ENCODE measurements around the gene MYCBPAP.

Gene MYCBPAP

DNA sequence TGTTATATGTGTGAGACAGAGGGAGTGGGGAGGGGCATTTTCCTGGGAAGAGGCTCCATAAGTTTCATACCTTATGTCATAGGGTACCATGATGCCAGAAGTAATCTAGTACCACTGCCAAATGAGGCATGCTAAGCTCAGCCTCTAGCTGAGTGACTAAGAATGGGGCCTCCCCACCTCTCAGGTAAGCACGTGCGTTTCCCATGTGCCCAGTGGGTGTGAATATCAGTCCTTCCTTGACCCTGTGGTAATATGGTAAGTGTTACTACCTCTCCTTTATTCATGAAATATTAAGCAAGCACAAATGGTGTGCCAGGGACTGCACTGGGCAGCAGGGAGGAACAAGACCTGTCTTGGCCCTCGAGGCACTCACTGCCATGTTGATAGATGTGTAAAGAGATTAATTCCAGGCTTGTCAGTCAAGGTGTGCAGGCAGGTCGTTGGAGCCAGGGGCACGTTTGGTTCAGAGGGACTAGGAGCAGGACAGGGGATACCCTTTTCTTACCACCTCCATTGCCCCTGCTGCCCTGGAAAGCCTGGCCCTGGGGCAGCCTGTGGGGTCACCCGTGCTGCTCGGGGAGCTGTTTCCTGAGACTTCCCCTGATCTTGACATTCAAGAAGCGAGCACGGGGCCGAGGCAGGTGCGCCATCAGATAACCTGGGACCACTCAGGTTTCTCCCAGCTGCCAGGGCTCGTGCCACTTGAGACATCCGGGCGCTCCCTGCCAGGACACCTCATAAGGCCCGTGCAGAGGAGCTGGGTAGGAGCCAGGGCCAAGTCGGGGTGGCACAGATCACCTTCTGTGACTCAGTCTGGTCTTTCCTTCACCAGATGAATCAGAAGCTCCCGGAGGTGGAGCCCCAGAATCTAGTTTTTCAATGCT, 20.8 kb upstream of the MYCBPAP start:
- no peak for DNase-seq

DNA sequence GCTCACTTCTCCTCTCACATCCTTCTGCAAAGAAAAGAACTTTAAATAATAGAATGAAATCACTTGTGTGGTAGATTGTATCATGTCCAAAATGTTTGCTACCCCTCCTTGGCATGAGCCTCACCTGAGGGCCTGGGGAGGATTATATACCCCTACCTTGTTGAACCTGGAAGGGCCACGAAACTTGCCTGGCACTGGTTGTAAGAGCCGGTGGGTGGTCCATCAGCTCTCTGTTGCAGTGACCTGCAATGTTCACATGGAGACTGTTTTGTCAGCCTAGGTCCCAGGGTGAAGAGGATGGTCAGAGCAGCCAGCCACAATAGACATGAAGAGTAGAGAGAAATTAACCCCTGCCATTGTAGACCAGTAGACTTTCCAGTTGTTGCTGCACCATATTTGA, 19.4 kb upstream of the MYCBPAP start:
- no peak for DNase-seq

DNA sequence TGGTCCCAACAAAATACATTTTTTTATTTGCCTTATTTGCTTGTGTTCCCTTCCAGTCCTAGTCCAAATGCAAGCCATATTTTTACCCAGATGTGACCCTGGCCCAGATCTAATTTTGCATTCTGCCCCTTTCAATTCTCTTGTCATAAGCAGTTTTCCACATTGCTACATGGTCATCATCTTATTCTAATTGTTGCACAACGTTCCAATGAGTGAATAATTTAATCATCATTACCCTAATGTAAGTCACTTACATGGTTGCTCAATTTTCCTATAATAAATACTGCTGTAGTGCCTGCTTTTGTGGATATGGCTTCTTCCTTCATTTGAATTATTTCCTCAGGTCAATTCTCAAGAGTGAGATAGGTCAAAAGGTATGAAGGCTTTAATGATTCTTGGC, 16.7 kb upstream of the MYCBPAP start:
- DNase-seq, result no peak

DNA sequence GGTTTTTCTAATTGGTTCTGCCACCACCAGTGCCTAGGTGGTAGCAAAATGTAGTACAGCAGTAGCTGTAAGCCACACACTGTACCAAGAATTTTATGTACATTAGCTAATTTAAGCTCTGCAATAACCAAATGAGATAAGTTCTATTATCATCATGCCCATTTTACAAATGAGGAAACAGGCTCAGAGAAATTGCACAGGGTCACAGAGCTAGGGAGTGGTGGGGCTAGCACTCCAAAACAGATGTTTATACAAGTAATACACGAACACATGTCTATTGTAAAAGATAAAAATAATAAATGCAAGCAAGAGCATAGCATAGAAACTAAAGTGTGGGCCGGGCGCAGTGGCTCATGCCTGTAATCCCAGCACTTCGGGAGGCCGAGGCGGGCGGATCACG, 16.0 kb upstream of the MYCBPAP start:
- no peak for DNase-seq

DNA sequence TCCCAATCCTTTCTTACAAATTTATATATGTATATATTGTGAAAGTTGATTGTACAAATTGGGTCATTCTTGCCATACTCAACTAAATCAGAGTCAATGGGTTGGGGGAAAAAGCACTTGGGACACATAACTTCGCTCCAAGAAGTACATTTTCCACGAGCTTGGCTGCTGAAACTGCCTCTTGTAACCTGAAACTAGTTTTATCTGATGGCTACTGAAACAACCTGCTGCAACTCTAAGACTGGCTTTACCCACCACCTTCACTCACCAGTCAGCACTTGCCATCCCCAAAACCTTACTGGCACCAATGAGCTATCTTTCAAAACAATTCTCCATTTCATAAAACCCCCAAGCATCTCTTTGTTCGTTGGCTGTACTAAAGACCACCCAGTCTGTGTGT, 14.5 kb upstream of the MYCBPAP start:
- DNase-seq, result no peak

DNA sequence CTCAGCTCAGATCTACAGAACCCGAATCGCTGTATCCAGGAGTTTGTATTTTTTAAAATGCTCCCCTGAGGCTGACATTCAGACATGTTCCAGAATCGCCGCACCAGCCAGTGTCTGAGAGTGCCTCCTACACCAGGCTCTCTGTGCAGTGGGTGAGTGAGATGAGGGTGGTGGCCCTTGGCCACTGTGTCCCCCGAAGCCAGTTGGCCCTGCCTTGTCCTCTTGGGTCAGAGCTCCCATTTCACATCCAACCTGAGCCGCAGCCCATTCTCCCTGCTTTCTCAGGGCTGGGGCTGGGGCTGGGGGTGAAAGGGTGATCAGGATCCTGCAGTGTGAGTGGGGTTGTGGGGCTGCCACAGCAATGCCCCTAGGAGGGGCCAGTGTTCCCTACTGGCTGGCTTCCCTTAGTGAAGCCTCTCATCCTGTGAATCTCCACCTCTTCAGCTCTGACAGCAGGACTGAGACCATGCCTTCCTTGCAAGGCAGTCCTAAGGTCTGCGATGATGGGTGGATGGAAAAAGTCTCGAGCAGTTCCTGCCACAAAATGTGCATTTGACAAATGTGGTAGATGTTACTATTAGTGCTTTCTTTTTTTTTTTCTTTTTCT, 12.9 kb upstream of the MYCBPAP start:
- no peak for DNase-seq

DNA sequence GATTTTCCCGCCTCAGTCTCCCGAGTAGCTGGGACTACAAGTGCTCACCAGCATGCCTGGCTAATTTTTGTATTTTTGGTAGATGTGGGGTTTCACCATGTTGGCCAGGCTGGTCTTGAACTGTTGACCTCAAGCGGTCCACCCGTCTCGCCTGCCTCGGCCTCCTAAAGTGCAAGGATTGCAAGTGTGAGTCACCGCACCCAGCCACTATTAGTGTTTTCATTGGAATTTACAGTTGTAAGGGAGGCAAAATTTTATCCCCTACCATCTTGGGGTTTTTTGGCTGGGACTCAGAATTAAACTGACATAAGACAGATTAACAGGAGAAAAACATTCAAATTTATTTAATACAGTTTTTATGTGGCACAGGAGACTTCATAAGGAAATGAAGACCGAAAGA, 12.3 kb upstream of the MYCBPAP start:
- no peak for DNase-seq

DNA sequence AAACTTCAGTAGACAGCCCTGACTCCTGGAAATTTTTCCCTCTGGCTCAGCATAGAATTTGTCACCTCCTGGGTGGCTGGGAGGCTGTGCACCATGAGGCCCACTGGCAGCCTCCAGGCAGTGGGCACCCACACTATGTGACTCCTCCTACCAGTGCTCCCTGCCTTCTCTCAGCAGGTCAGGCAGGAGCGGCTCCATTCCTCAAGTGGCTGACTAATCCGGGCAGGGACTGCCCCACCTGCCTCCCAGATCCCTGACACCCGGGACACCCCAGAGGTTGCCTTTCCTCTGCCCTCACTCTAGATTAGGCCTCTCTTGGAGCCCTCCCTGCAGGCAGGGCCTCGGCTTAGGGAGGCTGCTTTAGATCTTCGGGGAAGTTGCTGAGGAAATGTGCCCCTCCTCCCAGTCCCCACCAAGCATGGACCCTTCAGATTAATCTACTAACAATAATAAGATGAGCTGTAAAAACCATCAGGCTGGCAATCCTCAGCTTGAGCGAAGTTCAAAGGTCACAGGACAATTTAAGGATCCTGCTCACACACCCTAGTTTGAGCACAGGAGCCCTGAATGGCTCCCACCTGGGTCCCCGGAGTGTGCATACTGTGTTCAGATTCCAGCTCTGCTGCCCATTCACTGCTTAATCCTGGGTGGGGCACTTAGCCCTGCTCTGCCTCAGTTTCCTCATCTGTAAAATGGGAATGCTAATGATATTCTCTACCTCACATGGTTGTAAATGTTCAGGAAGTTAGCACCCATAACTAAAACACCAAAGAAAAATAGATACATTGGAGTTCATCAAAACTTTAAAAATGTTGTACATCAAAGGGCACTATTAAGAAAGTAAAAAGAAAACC, 10.0 kb upstream of the MYCBPAP start:
- DNase-seq, result no peak

DNA sequence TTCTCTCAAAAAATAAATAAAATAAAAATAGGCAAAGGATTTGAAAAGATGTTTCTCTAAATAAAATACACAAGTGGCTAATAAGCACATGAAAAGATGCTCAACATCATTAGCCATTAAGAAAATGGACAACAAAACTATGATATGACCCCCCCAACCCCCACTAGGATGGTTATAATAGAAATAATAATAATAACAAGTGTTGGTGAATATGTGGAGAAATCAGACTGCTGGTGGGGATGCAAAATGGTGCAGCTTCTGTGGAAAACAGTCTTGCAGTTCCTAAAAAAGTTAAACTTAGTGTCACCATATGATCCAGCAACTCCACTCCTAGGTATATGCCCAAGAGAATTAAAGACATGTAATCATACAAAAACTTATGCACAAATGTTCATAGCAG, 9.0 kb upstream of the MYCBPAP start:
- no peak for DNase-seq

DNA sequence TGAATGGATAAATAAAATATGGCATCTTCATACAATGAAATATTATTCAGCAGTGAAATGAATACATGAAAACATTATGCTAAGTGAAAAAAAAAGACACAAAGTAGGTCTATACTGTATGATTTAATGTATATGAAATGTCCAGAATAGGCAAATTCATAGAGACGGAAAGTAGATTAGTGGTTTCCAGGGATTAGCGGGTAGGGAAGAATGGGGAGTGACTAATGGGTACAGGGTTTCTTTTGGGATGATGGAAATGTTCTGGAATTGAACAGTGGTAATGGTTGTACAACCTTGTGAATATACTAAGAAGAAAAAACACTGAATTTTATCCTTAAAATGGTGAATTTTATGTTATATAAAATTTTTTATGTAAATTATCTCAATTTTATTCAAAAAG, 8.5 kb upstream of the MYCBPAP start:
- DNase-seq, result no peak

DNA sequence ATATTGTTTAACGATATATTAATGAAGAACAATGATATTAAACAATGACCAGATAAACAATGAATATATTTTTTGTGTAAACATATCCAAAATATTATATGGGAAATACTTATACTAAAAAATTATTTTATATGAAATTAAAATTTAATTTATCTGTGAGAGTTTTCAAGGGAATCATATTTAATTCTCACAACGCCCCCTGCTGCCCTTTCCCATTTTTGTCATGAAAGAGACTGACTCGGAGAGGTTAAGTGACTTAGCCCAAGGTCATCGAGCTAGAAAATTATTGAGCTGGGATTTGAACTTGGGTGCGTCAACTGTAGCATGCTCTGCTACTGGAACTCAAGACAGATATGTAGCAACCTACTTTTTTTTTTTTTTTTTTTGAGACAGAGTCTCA, 7.2 kb upstream of the MYCBPAP start:
- DNase-seq, result no peak

DNA sequence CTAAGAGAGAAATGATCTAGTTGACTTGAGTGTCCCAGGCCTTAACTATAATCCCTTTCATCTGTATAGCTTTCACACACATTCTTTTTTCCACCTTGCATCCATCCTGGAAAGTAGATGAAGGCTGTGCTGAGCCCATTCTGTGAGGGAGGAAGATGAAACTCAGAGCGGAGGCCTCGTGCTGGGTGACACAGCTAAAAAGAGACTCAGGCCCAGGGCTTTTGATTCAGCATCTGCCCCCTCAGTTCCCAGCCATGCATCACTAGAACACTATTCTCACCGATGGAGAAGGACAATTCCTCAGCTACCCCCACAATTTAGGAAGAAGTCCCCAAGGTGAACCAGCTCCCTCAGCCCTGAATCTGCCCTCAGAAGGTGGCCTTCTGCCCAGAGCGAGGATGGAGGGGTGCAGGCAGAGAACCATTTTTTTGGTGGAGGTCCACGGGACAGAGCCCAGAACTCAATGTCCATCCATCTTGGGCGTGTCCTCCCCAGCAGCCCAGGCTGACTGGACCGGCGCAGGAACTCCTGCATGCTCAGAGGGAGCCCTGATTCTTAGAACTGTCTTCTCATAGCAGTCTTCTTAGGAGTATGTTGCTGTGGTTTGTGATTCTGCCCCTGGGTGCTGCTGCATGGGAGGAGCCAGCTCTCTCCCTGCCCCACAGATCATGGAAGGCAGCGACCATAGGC, 5.8 kb upstream of the MYCBPAP start:
- DNase-seq, result no peak

DNA sequence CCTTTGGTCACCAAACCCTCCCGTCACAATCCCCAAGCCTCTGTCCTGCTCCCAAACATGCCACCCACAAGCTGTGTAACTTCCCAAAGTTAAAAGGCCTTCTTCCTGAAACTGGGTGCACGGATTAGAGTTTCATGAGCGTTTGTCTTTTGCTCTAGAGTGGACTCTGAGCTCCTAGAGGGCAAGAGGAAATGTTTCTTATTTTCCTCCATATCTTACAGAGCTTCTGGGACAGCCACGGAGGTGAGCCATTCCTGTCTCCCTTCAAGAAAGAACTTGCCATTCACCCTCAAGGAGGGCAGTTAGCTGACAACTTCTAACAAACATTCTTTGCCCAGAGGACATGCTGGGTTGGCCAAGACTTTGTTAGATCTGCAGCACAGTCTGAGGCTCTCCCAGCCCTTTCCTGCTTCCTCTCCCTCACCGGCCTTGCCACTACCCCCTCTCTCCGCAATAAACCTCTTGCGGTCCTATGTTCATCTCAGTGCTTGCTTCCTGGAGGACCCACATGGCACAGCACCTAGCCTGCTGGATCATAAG, 2.6 kb upstream of the MYCBPAP start:
- DNase-seq, result no peak

DNA sequence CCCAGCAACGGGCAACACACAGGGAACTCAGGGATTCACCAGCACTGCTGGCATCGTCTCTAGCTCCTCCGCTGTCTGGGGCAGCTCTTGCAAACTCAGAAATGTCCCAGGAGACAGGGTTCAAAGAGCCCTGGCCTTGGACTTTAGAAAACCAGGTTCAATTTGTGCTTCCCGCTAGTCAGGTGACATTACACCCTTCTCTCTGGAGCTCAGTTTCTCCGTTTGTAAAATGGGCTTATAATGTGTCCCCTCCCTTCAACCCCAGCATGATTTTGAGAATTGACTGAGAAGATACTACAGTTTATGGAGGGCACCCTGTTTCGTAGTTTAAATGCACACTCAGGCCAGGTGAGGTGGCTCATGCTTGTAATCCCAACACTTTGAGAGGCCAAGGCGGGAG, 1.9 kb upstream of the MYCBPAP start:
- DNase-seq, result no peak

DNA sequence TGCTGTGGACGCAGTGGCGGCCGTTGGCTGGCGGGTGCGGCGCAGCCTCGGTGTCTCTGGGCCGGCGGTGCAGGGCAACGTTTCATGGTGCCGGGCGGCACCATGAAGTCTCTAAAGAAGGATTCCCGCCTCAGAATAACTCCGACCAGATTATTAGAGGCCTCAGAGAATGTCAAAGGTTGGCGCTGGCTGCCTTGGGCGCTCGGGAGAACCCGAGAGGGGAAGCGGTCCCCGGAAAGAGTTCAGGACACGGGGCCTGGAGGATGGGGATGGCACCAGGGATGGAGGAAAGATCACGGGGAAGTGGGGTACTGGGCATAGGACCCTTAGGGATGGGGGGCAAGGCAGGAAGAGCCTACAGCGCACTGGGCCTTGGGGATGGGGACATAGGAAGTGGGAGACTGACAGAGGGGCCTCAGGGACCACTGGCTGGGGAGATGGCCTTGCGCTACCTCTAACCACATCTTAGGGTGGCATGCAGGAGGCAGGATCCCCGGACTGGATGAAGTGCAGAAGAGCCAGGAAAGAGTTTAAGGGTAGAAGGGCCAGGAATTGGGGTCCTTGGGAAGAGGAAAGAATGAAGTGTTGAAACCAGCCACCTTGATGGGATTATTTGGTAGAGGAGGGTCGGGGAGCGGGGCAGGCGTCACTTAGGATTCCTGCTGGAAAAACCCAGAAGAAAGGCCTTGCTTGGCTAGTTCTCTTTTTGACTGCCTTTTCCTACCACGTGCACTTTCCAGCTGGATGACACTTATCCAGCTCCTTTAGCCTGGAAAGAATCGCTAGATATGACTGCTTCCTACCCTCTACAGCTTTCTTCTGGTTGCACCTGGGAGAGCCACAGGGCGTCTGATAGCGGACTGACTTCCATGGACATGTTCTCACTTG, 578 bp downstream of the MYCBPAP start:
- DNase-seq, result no peak

DNA sequence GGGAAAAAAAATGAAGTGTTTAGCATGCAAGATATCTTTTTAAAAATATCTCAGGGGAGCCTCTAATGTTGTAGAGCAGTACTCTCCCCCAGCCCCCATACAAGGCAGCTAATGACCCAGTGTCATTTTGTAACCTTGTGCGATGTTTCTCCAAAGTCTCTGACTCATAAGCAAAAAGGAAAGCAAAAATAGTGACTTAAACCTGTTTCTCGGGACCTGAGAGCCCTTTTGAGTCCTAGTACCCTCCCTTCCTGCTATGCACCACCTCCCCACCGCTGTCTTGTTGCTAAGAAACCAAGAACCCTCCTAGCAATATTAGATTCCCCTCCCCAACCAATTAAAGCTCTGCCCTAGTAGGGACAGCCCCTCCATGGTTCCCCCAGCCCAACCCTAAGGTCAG, 2.8 kb downstream of the MYCBPAP start:
- no peak for DNase-seq

DNA sequence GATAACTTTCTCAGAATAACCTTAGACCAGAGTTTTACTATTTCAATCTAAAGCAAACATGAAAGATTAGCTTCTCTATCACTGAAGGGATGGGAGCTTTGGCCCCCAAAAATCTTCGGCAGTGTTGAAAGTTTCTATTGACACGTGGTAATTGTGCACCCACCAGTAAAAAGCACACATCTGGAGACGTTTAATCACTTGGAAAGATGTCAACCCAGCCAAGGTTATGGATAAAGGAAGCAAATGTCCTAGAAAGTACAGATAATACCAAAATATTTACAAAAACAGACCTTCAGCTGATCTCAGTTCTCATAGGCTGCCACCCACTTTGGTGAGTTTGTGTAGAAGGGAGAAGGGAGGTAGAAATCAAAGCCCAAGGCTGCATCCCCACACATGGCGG, 5.3 kb downstream of the MYCBPAP start:
- DNase-seq, result no peak

DNA sequence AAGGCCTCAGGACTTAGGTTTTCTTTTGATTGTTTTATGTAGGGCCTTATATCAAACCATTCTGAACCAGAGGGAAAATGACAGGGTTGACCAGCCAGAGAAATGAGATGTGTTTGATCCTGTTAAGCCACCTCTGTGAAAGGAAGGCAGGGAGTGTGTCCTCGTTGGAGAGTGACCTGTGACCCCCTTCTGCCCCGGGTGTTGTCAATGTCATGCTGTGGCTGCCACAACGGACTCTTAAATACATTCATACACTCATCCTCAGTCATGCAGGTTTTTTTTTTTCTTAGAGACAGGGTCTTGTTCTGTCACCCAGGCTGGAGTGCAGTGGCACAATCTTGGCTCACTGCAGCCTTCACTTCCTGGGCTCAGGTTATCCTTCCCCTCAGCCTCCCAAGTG, 6.1 kb downstream of the MYCBPAP start:
- no peak for DNase-seq

DNA sequence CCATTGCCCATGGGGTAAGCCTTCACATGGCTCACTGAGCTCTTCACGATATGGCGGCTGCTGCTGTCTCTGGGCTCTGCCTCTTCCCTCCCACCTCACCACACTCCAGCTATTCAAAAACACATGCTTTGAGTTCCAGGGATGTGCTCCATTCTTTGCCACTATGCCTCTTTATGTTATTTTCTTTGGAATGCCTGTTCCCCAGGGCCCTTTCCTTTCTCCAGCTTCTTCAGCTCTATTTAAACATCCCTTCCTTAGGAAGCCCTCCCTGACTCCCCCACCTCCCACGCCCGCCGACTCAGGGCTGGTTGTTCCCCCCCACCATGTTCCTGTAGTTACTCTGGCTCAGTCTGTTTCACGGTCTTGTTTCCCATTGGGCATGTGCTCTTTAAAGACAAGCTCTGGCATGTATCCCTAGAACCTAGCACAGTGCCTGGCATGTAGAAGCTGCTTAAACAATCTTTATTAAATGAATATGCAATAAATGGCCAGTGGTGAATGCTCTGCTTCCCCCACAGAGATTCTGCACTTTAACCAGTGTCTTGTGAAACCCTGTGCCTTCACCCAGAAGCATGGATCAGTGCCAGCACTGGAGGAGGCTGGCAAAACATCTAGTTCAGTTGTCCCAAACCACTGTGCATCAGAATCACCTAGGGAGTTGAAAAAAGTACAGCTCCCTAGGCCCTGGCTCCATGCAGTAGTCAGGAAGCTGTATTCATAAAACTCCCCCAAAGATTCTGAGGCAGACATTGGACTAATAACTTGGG, 6.9 kb downstream of the MYCBPAP start:
- no peak for DNase-seq

DNA sequence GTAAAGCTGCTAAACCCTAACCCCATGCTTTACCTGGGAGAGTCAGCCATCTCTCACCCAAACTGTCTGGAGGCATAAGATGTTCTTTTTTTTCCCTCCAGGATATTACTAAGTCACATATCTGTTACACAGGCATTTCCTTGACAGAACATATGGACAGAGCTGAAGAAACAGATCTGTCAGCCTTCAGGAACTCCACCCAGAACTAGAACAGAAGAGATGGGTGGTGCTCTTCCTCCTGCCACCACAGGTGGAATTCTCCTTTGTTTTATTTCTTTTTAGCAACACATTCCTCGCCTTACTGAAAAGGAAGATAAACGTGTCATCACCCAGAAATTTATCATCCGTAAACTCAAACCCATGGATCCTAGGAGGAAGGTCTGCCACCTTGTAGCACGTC, 8.8 kb downstream of the MYCBPAP start:
- DNase-seq, result no peak
